AML-193 (cell line): ENCODE measurements around the gene COPRS.

Source experiments
- DNase-seq, 2 experiments: peaks; one replicate each; lab custom pipeline; 2025; lab: John Stamatoyannopoulos, UW

Gene COPRS

GRCh38 chr17:31858642-31859486 is at the start of gene COPRS:
Gene COPRS, minus strand, starts transcription at chr17:31859244. Its CDS starts 45 bp downstream, at chr17:31859199.
- DNase-seq, result peak; percentile 31 to 45

- no peak for DNase-seq
Observed at GRCh38 chr17:31908386-31908785, 49.3 kb upstream of the COPRS start.

- DNase-seq, result no peak
Observed at GRCh38 chr17:31907342-31907962, 48.4 kb upstream of the COPRS start.

GRCh38 chr17:31903401-31903800 is 44.4 kb upstream of the COPRS start:
- DNase-seq, result no peak

GRCh38 chr17:31902693-31903092 is 43.6 kb upstream of the COPRS start:
- DNase-seq, result no peak

- no peak for DNase-seq
Observed at GRCh38 chr17:31900877-31901276, 41.8 kb upstream of the COPRS start.

GRCh38 chr17:31888124-31888523 is 29.1 kb upstream of the COPRS start:
- DNase-seq, result peak; percentile 21 to 41

GRCh38 chr17:31882571-31882970 is 23.5 kb upstream of the COPRS start:
- DNase-seq, result no peak

- no peak for DNase-seq
Observed at GRCh38 chr17:31880311-31880710, 21.3 kb upstream of the COPRS start.

- no peak for DNase-seq
Observed at GRCh38 chr17:31878703-31879073, 19.6 kb upstream of the COPRS start.

GRCh38 chr17:31877911-31878702 is 19.1 kb upstream of the COPRS start:
- DNase-seq, result no peak

GRCh38 chr17:31877341-31877740 is 18.3 kb upstream of the COPRS start:
- DNase-seq, result no peak

GRCh38 chr17:31875081-31875480 is 16.0 kb upstream of the COPRS start:
- no peak for DNase-seq

GRCh38 chr17:31869797-31870568 is 10.9 kb upstream of the COPRS start:
- no peak for DNase-seq

- DNase-seq, result no peak
Observed at GRCh38 chr17:31869031-31869430, 10.0 kb upstream of the COPRS start.

- no peak for DNase-seq
Observed at GRCh38 chr17:31859487-31860008, 504 bp upstream of the COPRS start.

GRCh38 chr17:31857920-31858641 is 963 bp downstream of the COPRS start:
- no peak for DNase-seq

GRCh38 chr17:31856750-31857149 is 2.3 kb downstream of the COPRS start:
- no peak for DNase-seq

GRCh38 chr17:31854672-31855071 is 4.4 kb downstream of the COPRS start:
- no peak for DNase-seq

- DNase-seq, result no peak
Observed at GRCh38 chr17:31853911-31854470, 5.1 kb downstream of the COPRS start.

- DNase-seq, result no peak
Observed at GRCh38 chr17:31845291-31845690, 13.8 kb downstream of the COPRS start.
